ENCODE results near the gene PTGIS. TPM values are rescaled to one million over a fixed set of nuclear protein-coding genes. Genes with fewer than 3 reads are reported as not detected.
"Not testable (repeated sequence)": the region's sequence is repeated elsewhere in the genome, so short reads cannot be mapped to it uniquely, and the experiment has no call there.

Gene PTGIS
- total RNA-seq, 1 donor from 2014 or later: 37.6 TPM

GRCh38 chr20:49582413-49583334, 14.7 kb upstream of the PTGIS start:
- intact Hi-C loops (cut with DNase I): no loop called here
- no peak for DNase-seq (ENCODE audit: low spot score)

GRCh38 chr20:49581482-49581881, 13.5 kb upstream of the PTGIS start:
- DNase-seq (ENCODE audit: low spot score): no peak

GRCh38 chr20:49580813-49581174, 12.9 kb upstream of the PTGIS start:
- no peak for DNase-seq (ENCODE audit: low spot score)
- intact Hi-C loops (cut with DNase I): no loop called here

More at GRCh38 chr20:49581482-49581881, 13.5 kb upstream of the PTGIS start:
- intact Hi-C loops (cut with DNase I): no loop called here

- peak; percentile 59 for DNase-seq (ENCODE audit: low spot score)
- intact Hi-C loops (cut with DNase I): no loop called here
These were observed 12.2 kb upstream of the PTGIS start for GRCh38 chr20:49579874-49580812.

DNA sequence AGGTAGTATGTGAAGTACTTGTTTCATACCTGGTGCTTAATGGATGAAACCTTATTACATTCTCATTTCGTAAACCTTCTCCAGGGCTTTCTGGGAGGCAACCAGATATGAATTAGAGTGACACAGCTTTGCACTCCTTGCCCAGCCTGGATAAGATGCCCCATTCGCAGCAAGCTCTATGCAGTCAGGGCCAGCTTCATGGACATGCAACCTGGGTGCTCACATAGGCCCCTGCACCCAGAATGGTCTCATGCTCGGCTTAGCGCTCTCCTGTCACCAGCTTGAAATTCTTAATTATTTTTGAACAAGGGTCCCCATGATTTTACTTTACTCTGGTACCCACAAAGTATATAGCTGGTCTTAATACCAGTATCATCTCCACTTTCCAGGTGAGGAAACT, 11.3 kb upstream of the PTGIS start:
- intact Hi-C loops (cut with DNase I): no loop called here
- DNase-seq (ENCODE audit: low spot score): peak; percentile 47

DNA sequence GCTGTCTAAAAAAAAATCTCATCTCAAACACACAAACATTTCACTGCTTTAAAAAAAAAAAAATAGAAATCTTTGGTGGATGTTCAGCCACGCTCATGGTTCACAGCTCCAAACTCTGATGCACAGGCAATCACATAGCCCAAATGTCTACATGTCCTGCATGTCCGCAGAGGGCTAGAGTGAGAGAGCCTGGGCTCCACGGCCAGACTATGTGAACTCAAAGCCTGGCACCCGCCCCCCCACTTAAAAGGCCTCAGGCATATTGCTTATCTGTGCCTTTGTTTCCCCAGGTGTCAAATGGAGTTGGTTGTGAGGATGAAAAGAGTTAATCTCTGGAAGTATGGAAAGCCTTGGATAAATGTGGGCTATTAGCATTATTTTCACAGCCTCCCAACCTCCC, 10.5 kb upstream of the PTGIS start:
- DNase-seq (ENCODE audit: low spot score): peak; percentile 47

GRCh38 chr20:49575551-49576060, 7.7 kb upstream of the PTGIS start:
- DNase-seq (ENCODE audit: low spot score): peak; percentile 74
- intact Hi-C loops (cut with DNase I): no loop called here

More for the DNA sequence above, 10.5 kb upstream of the PTGIS start:
- intact Hi-C loops (cut with DNase I): no loop called here

DNA sequence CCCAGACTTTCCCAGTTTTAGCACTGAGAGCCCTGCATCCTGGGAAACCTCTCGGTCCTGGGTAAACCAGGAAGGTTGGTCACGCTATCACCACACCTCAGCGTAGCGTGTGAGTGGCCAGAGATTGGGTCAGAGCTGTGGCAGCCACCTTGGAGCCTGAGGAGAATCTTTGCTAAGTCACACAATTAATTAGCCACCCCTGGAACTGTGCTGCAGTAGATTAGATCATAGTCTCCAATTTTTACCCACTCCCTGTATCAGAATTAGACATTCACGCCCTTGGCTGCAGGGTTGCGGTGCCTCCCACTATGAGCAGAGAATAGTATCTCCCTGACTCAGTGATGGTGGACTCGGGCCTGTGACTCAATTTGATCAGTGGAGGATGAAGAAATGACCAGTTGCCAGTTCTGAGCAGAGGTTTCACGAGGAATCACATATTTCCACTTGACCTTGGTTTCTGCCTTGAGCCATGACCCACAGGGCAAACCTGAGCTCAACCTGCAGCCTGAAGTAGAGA, 6.0 kb upstream of the PTGIS start:
- peak; percentile 53 for DNase-seq (ENCODE audit: low spot score)
- intact Hi-C loops (cut with DNase I): no loop called here

DNA sequence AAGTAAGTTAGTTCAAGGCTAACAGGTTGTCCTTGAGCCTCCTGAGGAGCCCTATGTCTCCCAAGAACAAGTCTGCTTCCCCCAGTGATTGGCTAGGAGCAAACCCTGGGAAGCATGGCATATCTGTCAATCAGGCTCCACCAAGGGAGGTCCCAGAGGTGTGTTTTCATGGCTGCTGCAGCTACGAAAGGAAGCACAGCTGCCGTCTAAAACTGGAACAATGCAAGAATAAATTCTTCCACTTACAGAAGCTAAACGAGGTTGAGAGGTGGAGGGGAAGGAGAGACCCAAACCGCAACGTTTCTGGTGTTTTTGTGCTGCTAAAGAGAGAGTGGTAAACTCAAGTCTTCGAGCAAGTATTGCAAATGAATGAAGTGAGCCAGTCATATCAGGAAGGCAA, 4.9 kb upstream of the PTGIS start:
- peak; percentile 6 for DNase-seq (ENCODE audit: low spot score)
- intact Hi-C loops (cut with DNase I): no loop called here

DNA sequence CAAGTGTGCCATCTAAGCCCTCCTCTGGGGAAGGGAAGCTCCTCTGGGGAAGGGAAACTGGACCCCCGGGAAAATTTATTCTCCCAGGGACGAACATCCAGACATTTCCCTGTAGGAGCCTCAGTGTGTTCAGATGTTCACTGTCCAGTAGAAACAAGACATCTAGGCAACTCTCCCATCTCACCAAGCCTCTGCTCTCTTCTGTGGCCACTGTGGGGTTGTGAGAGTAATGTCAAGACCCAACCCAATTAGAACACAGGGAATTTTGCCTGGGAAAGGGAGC, 3.6 kb upstream of the PTGIS start:
- intact Hi-C loops (cut with DNase I): no loop called here
- DNase-seq (ENCODE audit: low spot score): peak; percentile 7

DNA sequence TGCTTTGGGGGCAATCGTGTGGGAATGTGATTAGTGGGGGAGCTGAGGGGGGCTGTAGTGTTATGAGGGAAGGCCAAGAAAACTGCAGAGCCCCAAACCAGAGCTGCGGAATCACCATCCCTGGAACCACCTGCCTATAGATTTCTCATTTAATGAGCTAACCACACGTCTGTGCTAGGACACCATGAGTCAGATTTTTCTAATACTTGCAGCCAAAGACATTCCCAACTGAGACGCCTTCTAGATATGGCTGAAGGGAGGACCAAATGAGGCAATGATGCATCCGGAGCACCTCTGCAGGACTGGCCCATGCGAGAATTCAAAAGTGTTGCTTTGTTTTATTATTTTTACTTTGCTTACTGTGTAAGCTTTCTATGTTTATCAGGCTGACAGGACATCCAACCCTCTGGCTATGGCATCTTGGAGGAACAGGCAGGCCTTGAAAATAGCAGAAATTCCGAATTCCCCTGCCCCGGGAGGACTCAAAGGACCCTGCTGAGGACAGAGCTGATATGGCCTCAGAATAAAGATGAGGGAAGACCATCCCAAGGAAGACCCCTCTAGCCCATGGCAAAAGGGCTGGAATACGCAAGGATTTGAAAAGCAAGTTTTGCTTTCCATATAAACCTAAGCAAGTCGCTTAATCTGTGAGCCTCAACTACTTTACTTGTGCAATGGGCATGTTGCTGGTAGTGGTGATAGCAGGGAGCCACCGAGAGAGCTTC, 3.1 kb upstream of the PTGIS start:
- DNase-seq (ENCODE audit: low spot score): peak; percentile 14
- intact Hi-C loops (cut with DNase I): no loop called here

DNA sequence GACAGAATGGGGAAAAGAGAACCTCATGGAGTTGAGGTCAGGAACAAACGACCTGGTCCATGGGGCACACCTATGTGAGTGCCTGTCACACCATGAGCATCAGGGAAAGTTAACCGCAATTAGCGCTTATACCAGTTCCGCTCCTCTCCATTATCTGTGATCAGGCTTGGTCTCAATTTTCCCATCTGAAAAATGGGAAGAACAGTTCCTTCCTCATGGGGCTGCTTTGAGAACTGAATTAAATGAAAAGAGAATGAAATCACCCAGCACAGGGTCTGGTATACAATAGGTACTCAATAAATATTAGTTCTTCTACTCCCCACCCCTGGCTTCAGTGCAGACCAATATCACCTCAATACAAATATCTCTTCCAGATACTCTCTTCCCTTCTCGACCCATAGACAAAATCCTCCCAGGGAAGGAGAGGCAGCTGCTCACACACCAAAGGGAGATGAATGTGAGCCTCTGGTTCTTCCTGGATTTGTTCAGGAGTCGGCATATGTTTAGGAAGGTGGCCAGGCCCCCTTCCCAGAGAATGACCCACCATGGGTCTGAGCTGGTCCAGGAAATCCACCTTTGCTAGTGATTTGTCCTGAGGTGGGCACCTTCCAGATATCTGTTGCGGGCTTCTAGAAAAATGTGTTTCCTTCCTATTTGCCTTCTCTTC, 2.4 kb upstream of the PTGIS start:
- DNase-seq (ENCODE audit: low spot score): peak; percentile 14
- intact Hi-C loops (cut with DNase I): no loop called here

DNA sequence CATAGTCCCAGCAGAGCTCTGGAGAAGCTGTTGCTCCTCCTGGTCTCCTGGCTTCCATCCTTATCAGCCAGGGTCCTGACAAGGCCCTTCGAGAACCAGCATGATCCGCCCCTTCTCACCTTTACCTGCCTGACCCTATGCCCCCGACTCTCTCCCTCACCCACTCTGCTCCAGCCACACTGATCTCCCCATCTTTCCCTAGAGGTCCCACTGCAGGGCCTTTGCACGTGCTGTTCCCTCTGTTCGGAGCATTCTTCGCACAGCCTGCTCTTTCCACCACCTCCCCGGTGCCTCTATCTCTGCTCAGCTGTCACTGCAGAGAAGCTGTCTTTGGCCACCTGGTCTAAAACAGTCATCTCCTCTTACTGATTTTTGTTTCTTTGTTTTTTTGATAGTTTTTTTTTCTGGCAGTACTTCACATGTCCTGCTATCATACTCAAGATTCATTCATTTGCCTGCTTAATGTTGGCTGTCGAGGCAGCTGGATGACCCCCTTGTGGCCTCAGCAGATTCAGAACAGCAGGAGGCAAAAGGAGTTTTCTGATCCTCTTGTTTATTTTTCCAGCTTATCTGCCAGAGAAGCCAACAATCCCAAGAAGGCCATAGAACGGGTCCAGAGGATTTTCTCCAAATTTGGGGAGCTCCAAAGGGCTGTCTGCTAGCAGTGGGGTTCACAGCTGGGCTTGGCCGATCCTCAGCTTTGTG, 1.6 kb upstream of the PTGIS start:
- DNase-seq (ENCODE audit: low spot score): peak; percentile 57
- intact Hi-C loops (cut with DNase I): loop anchor here (2.0 kb wide), 1 partner anchor 19 kb away; no protein-coding TSS in a partner anchor

GRCh38 chr20:49568278-49569151, 578 bp upstream of the PTGIS start:
- intact Hi-C loops (cut with DNase I): loop anchor here (2.0 kb wide), 1 partner anchor 20 kb away; no protein-coding TSS in a partner anchor
- DNase-seq (ENCODE audit: low spot score): peak; percentile 64

GRCh38 chr20:49566401-49567364, 1.3 kb downstream of the PTGIS start:
- intact Hi-C loops (cut with DNase I): no loop called here
- no peak for DNase-seq (ENCODE audit: low spot score)

- peak; percentile 49 for DNase-seq (ENCODE audit: low spot score)
- intact Hi-C loops (cut with DNase I): not testable (repeated sequence)
These were observed 2.9 kb downstream of the PTGIS start for GRCh38 chr20:49564991-49565390.

All from cardiac septum (tissue), 1 donor.